ENCODE results near the gene SREBF1.

SREBF1 gene

DNA sequence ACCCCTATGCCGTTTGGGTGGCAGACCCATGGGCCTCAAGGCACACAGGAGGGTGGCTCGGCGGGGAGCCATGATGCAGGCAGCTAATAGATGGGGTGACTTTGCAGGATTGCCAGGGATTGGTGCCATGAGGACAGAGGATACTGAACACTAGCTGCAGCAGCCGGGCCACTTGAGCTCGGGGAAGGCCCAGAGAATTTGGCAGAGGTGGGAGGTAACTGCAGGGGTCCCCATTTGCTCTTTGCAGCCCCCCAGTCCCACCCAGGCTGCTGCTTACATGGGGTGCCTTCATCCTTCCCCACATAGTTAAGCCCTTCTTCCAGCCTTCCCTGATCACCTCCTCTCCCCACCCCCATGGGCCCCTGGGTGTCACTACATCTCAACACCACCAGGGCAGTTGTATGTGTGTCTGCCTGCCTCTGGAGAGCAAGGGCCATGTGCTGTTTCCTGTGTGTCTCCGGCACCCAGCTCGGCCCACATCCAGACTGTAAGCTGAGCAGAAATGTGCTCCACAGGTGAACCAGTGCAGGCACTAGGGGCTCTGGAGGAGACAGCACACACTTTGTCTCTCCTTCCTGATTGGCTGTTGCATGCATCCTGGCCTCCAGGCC, 52.0 kb downstream of the SREBF1 start:
- DNase-seq (ENCODE audit: low read depth): peak; percentile 21
- TF ChIP-seq, protein P1, sequence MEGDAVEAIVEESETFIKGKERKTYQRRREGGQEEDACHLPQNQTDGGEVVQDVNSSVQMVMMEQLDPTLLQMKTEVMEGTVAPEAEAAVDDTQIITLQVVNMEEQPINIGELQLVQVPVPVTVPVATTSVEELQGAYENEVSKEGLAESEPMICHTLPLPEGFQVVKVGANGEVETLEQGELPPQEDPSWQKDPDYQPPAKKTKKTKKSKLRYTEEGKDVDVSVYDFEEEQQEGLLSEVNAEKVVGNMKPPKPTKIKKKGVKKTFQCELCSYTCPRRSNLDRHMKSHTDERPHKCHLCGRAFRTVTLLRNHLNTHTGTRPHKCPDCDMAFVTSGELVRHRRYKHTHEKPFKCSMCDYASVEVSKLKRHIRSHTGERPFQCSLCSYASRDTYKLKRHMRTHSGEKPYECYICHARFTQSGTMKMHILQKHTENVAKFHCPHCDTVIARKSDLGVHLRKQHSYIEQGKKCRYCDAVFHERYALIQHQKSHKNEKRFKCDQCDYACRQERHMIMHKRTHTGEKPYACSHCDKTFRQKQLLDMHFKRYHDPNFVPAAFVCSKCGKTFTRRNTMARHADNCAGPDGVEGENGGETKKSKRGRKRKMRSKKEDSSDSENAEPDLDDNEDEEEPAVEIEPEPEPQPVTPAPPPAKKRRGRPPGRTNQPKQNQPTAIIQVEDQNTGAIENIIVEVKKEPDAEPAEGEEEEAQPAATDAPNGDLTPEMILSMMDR (IDR thresholded peaks at IDR 0.05; ENCODE audit: control insufficient read depth, extremely low read depth, insufficient read depth): no peak
- no peak overlapping the region for H3K4me3 ChIP-seq (ENCODE audit: low read depth, low read length)

DNA sequence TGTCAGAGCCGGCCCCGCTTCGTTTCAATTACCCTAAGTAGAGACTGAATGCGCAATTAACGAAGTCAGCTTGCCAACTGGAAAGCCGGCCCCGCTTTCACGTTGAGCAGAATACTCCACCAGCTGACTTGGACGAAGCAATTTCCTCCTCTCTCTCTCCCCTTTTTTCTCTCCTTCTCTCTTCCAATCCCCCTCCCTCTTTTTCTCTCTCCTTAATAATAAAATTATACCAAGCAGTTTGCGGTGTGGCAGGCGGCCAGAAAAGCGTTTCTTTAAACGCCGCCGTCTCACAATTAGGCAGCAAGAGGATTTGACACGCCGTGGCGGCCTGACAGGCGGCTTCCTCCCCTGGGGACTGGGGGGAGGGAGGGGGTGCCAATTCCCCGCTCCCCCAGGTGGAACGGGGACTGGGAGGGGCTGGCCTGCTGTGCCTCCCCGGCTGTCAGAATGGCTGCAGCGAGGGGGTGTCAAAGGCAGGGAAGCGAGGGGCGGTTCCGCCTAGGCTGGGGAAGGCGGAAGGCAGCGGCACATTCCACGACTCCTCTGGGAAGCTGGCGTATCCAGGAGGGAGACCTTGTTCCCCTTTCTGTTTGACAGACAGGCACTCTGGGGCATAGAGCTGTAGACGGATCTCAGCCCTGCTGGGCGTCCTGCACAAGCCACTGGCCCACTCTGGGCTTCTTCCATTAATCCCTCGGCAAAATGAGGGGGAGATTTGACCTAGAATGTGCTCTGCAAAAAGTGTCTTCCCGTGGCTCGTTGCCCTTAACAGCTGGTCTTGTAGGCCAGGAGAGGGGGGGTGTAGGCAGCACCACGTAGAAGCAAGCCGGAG, 52.7 kb downstream of the SREBF1 start:
- TF ChIP-seq, protein P1 (IDR thresholded peaks at IDR 0.05; ENCODE audit: control insufficient read depth, extremely low read depth, insufficient read depth): no peak
- DNase-seq (ENCODE audit: low read depth): no peak
- peak overlapping the region; percentile 42 for H3K4me3 ChIP-seq (ENCODE audit: low read depth, low read length)

DNA sequence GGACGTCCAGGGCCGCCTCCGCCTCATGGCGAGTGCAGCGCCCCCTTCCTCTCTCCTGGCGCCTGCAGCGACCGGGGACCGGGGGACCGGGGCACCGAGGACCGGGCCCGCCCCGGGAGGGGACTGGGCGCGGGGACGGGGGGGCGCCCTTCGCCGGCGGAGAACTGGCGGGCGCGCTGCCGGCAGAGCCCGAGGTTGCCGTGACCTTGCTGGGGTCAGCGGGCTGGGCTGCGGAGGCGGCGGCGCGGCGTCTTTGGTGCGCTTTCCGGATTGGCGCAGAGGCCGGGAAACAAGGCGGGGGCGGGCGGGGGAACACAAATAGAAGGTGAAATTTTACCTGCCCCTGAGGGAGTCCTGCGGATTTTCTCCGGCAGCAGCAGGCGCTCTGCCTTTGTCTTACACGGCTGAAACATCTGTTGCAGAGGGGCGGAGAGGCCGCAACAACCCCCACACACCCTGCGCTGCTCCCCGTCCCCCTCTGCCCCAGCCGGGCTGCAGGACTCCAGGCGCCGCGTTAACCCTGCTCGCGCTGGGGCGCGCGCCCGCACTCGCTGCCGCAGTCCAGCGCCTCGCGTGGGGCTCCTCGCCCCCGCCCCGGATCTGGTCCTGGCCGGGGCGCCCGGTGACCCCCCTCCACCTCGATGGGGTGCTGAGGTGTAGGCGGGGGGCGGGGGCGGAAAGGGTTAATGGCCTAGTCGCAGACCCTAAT, 53.5 kb downstream of the SREBF1 start:
- peak; percentile 25 for DNase-seq (ENCODE audit: low read depth)
- TF ChIP-seq, protein P1 (IDR thresholded peaks at IDR 0.05; ENCODE audit: control insufficient read depth, extremely low read depth, insufficient read depth): peak; percentile 22; the same call in 1 of the 2 replicates
- peak overlapping the region; percentile 42 for H3K4me3 ChIP-seq (ENCODE audit: low read depth, low read length)

DNA sequence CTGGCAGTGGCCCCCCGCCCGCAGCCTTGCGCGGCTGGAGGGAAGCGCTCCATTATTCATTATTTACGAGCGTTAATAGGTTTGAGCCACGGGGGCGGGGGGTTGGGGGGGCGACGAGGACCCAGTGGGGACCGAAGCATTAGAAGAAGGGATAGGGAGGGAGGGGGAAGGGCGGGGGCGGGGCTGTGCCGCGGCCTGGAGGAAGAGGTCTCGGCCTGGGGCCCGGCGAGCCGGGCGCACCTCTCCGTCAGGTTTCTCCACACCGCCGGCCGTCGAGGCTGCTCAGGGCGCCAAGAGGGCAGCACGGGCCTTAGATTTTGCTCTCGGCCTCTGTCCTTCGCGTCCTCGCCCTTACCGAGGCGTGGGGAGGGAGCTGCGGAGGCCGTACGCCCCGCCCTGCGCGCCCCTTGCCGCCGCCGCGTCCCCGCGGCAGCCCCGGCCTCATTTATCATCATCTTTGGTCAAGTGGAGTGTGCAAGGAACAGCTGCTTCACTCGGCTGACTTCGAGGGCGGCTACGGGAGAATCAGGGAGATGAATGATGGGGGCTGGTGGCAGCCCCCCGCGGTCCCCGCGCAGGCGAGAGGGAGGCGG, 54.2 kb downstream of the SREBF1 start:
- TF ChIP-seq, protein P1 (IDR thresholded peaks at IDR 0.05; ENCODE audit: control insufficient read depth, extremely low read depth, insufficient read depth): no peak
- no peak for DNase-seq (ENCODE audit: low read depth)
- peak overlapping the region; percentile 42 for H3K4me3 ChIP-seq (ENCODE audit: low read depth, low read length)

DNA sequence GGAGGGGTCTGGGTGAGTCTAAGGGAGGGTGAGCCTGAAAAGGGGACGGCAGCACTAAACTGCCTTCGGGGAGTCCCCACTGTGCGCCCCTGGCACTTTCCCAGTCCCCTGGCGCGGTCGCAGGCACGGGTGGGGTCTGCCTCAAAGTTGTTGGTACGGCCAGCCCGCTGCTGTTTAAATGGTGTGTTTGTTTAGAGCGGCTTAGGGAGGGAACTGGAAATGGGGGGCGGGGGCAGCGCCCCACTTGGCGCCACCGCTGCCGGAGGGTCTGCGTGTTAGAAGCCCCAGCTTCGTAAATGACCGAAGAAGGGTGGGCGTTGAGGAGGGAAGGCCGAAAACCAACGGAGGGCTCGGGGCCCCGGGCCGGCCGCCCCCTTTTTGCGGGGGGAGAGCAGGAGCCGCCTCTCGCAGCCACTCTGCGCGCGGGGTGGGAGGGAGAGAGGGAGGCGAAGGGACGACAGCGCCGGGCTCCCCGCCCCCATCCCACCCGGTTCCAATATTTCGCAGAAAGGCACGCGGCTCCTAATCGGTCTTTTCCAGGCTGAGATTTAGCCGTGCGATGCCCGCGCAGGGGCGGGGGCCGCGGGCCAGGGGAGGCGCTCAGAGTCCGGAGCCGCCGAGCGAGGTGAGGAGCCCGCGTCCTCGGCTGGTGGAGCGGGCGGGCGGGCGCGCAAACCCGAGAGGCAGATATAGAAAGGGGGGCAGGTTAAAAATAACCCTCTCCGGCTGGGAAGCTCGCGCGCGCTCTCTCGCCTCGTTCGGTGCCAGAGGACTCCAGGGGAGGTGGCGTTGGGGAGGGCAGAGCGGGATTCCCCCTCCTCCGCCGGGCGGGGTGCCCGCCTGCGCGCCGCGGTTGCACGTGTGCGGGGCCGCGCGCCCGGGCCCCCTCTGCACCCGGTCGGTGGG, 54.9 kb downstream of the SREBF1 start:
- no peak overlapping the region for H3K4me3 ChIP-seq (ENCODE audit: low read depth, low read length)
- DNase-seq (ENCODE audit: low read depth): no peak

More for the DNA sequence above, 54.9 kb downstream of the SREBF1 start:
- TF ChIP-seq, protein P1 (IDR thresholded peaks at IDR 0.05; ENCODE audit: control insufficient read depth, extremely low read depth, insufficient read depth): no peak
